ENCODE measurements around the gene TUBA3E. TPM values are rescaled to one million over a fixed set of nuclear protein-coding genes. Genes with fewer than 3 reads are reported as not detected.

The TUBA3E gene
- total and polyA plus RNA-seq, 2 of the 13 experiments (the other 11 are each of a cell fraction or from before 2014, with no cell fraction given) = not detected

DNA sequence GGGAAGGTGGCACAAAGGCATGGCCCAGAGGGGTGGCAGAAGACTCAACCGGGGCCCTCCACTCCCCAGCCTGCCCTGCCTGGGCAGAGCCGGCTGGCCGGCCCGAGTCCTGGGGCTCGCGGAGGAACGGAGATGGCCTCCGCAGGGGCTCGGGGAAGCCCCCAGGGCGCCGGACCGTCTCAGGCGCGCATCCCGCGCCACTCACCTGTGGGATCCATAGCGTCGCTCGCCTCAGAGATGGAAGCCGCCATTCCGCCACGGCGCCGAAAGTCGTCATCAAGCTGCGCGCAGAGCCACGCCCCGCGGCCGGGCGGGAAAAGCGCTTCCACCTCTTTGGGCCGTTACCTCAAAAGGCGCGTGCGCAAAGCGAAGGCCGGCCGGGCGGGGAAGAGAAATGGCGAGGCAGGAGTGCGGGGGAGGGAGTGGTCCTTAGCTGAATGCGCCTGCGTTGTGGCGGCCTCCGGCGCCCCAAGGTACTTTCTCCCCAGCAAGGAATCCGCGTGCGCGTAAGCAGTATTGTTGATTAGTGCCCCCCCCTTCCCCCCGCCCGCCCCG, 16.8 kb downstream of the TUBA3E start, which contains the start of gene SMPD4 (continued):
- TF ChIP-seq ETS1 (CRISPR knock-in tag; IDR thresholded peaks at IDR 0.05) = no peak
- TF ChIP-seq ZNF138 (CRISPR knock-in tag; IDR thresholded peaks at IDR 0.05; ENCODE audit: low read depth) = no peak
- TF ChIP-seq MEF2D (CRISPR knock-in tag; IDR thresholded peaks at IDR 0.05) = no peak; the same call in 1 of the 2 replicates
- TF ChIP-seq GPN1 (CRISPR knock-in tag; IDR thresholded peaks at IDR 0.05; ENCODE audit: borderline replicate concordance) = no peak
- peak; percentile 33; the same call in 1 of the 2 replicates for TF ChIP-seq ZBTB1 (CRISPR knock-in tag; IDR thresholded peaks at IDR 0.05; ENCODE audit: borderline replicate concordance)
- TF ChIP-seq SALL2 (CRISPR knock-in tag; IDR thresholded peaks at IDR 0.05) = peak; percentile 62; the same call in 1 of the 2 replicates
- TF ChIP-seq RAD51 (IDR thresholded peaks at IDR 0.05; ENCODE audit: borderline replicate concordance) = no peak
- TF ChIP-seq, protein P1, sequence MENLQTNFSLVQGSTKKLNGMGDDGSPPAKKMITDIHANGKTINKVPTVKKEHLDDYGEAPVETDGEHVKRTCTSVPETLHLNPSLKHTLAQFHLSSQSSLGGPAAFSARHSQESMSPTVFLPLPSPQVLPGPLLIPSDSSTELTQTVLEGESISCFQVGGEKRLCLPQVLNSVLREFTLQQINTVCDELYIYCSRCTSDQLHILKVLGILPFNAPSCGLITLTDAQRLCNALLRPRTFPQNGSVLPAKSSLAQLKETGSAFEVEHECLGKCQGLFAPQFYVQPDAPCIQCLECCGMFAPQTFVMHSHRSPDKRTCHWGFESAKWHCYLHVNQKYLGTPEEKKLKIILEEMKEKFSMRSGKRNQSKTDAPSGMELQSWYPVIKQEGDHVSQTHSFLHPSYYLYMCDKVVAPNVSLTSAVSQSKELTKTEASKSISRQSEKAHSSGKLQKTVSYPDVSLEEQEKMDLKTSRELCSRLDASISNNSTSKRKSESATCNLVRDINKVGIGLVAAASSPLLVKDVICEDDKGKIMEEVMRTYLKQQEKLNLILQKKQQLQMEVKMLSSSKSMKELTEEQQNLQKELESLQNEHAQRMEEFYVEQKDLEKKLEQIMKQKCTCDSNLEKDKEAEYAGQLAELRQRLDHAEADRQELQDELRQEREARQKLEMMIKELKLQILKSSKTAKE (CRISPR knock-in tag; IDR thresholded peaks at IDR 0.05; ENCODE audit: borderline replicate concordance) = no peak; the same call in 1 of the 2 replicates
- TF ChIP-seq ETV5 (CRISPR knock-in tag; IDR thresholded peaks at IDR 0.05; ENCODE audit: borderline replicate concordance) = no peak; the same call in 1 of the 2 replicates
- 0 out of 2 replicates have a peak, but pooled peaks have one; percentile 43 for TF ChIP-seq ZNF225 (CRISPR knock-in tag; IDR thresholded peaks at IDR 0.05)
- no peak; the same call in 1 of the 2 replicates for TF ChIP-seq ZNF83 (CRISPR knock-in tag; IDR thresholded peaks at IDR 0.05; ENCODE audit: borderline replicate concordance)
- no peak for TF ChIP-seq FLYWCH1 (CRISPR knock-in tag; IDR thresholded peaks at IDR 0.05)
- TF ChIP-seq SP1 (IDR thresholded peaks at IDR 0.05) = no peak
- TF ChIP-seq SP1 (CRISPR knock-in tag; IDR thresholded peaks at IDR 0.05) = peak; percentile 100
- TF ChIP-seq CCDC6 (CRISPR knock-in tag; IDR thresholded peaks at IDR 0.05) = no peak
- TF ChIP-seq ZNF18 (CRISPR knock-in tag; IDR thresholded peaks at IDR 0.05; ENCODE audit: insufficient replicate concordance) = peak; percentile 10
- TF ChIP-seq ARNT (IDR thresholded peaks at IDR 0.05) = no peak
- TF ChIP-seq NR0B2 (CRISPR knock-in tag; IDR thresholded peaks at IDR 0.05) = peak; percentile 77; the same call in 1 of the 2 replicates
- TF ChIP-seq AGO1 (IDR thresholded peaks at IDR 0.05; ENCODE audit: low read depth, low read length, poor library complexity, severe bottlenecking) = no peak
- no peak for TF ChIP-seq ZNF644 (CRISPR knock-in tag; IDR thresholded peaks at IDR 0.05; ENCODE audit: low read depth)
- TF ChIP-seq HOXA5 (CRISPR knock-in tag; IDR thresholded peaks at IDR 0.05) = peak; percentile 55; the same call in 1 of the 2 replicates
- TF ChIP-seq, protein P2, sequence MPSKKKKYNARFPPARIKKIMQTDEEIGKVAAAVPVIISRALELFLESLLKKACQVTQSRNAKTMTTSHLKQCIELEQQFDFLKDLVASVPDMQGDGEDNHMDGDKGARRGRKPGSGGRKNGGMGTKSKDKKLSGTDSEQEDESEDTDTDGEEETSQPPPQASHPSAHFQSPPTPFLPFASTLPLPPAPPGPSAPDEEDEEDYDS (CRISPR knock-in tag; IDR thresholded peaks at IDR 0.05) = peak; percentile 83; the same call in 1 of the 2 replicates
- TF ChIP-seq CC2D1A (CRISPR knock-in tag; IDR thresholded peaks at IDR 0.05) = no peak
- TF ChIP-seq MXD4 (CRISPR knock-in tag; IDR thresholded peaks at IDR 0.05) = peak; percentile 77
- TF ChIP-seq, protein P3, sequence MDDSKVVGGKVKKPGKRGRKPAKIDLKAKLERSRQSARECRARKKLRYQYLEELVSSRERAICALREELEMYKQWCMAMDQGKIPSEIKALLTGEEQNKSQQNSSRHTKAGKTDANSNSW (CRISPR knock-in tag; IDR thresholded peaks at IDR 0.05; ENCODE audit: borderline replicate concordance) = no peak

All from HepG2 (cell line).